Keratinocyte (primary cell): ENCODE measurements around the gene TMEM266. TPM values are rescaled to one million over a fixed set of nuclear protein-coding genes. Genes with fewer than 3 reads are reported as not detected.

ENCODE experiments used
- DNase-seq: peaks from one replicate; pipeline ENCODE4 v3.0.0-alpha.2; 2011; ENCODE audit warnings: low read depth, missing footprints, low spot score
- FAIRE-seq: peaks from 2 replicates; lab custom pipeline; 2011; peaks lifted over from hg19 to GRCh38; lab: Jason Lieb, UNC
- H2AFZ ChIP-seq: 2 replicates; pipeline ENCODE4 v1.6.0; 2012; ENCODE audit warnings: low read length, control low read depth, inconsistent platforms; ENCODE audit not compliant: control insufficient read depth
- H3K27ac ChIP-seq: 2 replicates; pipeline ENCODE4 v1.5.1; 2011; ENCODE audit warnings: low read length; ENCODE audit not compliant: control insufficient read depth, insufficient read depth
- H3K27me3 ChIP-seq: 3 replicates; pipeline ENCODE4 v1.6.0; 2011; ENCODE audit warnings: low read length; ENCODE audit not compliant: control insufficient read depth, insufficient read depth; ENCODE audit errors: extremely low read depth
- H3K36me3 ChIP-seq, 2 experiments: 2 replicates in 1 of 2; 3 replicates in 1 of 2; pipeline ENCODE4 v1.5.1; 2011; ENCODE audit warnings: low read length in 2 of 2, mild to moderate bottlenecking in 1 of 2; ENCODE audit not compliant: control insufficient read depth in 2 of 2, insufficient read depth in 2 of 2; ENCODE audit errors: extremely low read depth in 1 of 2
- H3K4me1 ChIP-seq: 3 replicates; pipeline ENCODE4 v1.5.1; 2011; ENCODE audit warnings: low read length; ENCODE audit not compliant: control insufficient read depth, insufficient read depth; ENCODE audit errors: extremely low read depth
- H3K4me2 ChIP-seq: 3 replicates; pipeline ENCODE4 v1.6.0; 2011; ENCODE audit warnings: low read depth, low read length; ENCODE audit not compliant: control insufficient read depth, insufficient read depth; ENCODE audit errors: extremely low read depth
- H3K4me3 ChIP-seq, 3 experiments: fragments of 200-600 bp in 1 of 3; sonication (generic) in 1 of 3; 2 replicates in 2 of 3; 3 replicates in 1 of 3; pipeline ENCODE4 v1.5.1; 2011 to 2016; ENCODE audit warnings: low read length in 3 of 3, mild to moderate bottlenecking in 3 of 3, control low read depth in 2 of 3, inconsistent platforms in 1 of 3, low read depth in 1 of 3, mixed read lengths in 1 of 3, mixed run types in 1 of 3, moderate library complexity in 1 of 3; ENCODE audit not compliant: control insufficient read depth in 2 of 3, insufficient read depth in 2 of 3; ENCODE audit errors: extremely low read depth in 1 of 3
- H3K79me2 ChIP-seq: 2 replicates; pipeline ENCODE4 v1.6.0; 2012; ENCODE audit warnings: low read length; ENCODE audit not compliant: control insufficient read depth, insufficient read depth
- H3K9ac ChIP-seq: 3 replicates; pipeline ENCODE4 v1.6.0; 2011; ENCODE audit warnings: low read length; ENCODE audit not compliant: control insufficient read depth, insufficient read depth; ENCODE audit errors: extremely low read depth
- H3K9me1 ChIP-seq: 3 replicates; pipeline ENCODE4 v1.6.0; 2011; ENCODE audit warnings: low read length; ENCODE audit not compliant: control insufficient read depth, insufficient read depth; ENCODE audit errors: extremely low read depth
- H3K9me3 ChIP-seq: 2 replicates; pipeline ENCODE4 v1.5.1; 2012; ENCODE audit warnings: low read depth, low read length; ENCODE audit not compliant: control insufficient read depth
- H4K20me1 ChIP-seq: 3 replicates; pipeline ENCODE4 v1.6.0; 2011; ENCODE audit warnings: low read length; ENCODE audit not compliant: control insufficient read depth, insufficient read depth; ENCODE audit errors: extremely low read depth
- CTCF ChIP-seq, 3 experiments: IDR thresholded peaks in 1 of 3; conservative IDR thresholded peaks in 1 of 3; optimal IDR thresholded peaks in 1 of 3; 2 replicates in 2 of 3; 3 replicates in 1 of 3; pipeline versions ENCODE3 to v1.5.1; 2011; ENCODE audit warnings: low read length in 3 of 3, mild to moderate bottlenecking in 3 of 3, moderate library complexity in 2 of 3, control low read depth in 1 of 3, inconsistent platforms in 1 of 3; ENCODE audit not compliant: insufficient read depth in 2 of 3; ENCODE audit errors: extremely low read depth in 1 of 3
- EZH2 ChIP-seq: IDR thresholded peaks from one replicate; pipeline ENCODE4 v1.6.1; 2012; ENCODE audit warnings: inconsistent platforms, mild to moderate bottlenecking, low read length, moderate library complexity
- dilution Hi-C: fragments of 300-500 bp; cut with MboI; formaldehyde crosslinking; loops from one replicate; pipeline ENCODE4 v1.7.0; 2020; ENCODE audit warnings: low sequenced_read_pairs; ENCODE audit not compliant: extremely low pct_ligation_motif_present
- polyA plus RNA-seq, 5 experiments: library from polyadenylated mRNA; depleted of rRNA in 3 of 5; stranded (reverse) in 3 of 5; stranded (forward) in 1 of 5; unstranded in 1 of 5; fragments of >200 nt; gene quantifications; 1 replicate in 1 of 5; 2 replicates in 3 of 5; 3 replicates in 1 of 5; pipeline versions ENCODE4 v1.2.1 to v1.2.3, GENCODE V29; 2011 to 2012; ENCODE audit warnings: missing spikeins in 2 of 5, low read depth in 1 of 5, low replicate concordance in 1 of 5

The TMEM266 gene
- polyA plus RNA-seq, 1 donor (not counting 4 experiments of a cell fraction or from before 2014, with no cell fraction given): 0.03 TPM

- dilution Hi-C loops: no loop called here
- H3K27ac ChIP-seq: no peak overlapping the region
- H3K9me1 ChIP-seq: no peaks in the 10 kb centered on the region
- peaks cover 5 to 15% of the 10 kb centered on the region in 2 experiments for H3K36me3 ChIP-seq
- no peaks in the 10 kb centered on the region for H3K9me3 ChIP-seq
- no peaks in the 10 kb centered on the region for H3K27me3 ChIP-seq
- no peak for TF ChIP-seq CTCF (optimal IDR thresholded peaks at IDR 0.05 in 1 of 3, IDR thresholded peaks at IDR 0.05 in 1 of 3, conservative IDR thresholded peaks at IDR 0.05 in 1 of 3; ENCODE audit: extremely low read depth in 1 of 3, insufficient read depth in 2 of 3, low read length in 3 of 3)
- TF ChIP-seq EZH2: no peak
- no peak overlapping the region for H3K4me2 ChIP-seq
- no peak for DNase-seq
- no peak overlapping the region for H2AFZ ChIP-seq
- FAIRE-seq: no peak
- H3K4me1 ChIP-seq: peaks cover 8% of the 10 kb centered on the region
- H3K79me2 ChIP-seq: no peaks in the 10 kb centered on the region
- no peak overlapping the region for H3K9ac ChIP-seq
- no peaks in the 10 kb centered on the region for H4K20me1 ChIP-seq
- H3K4me3 ChIP-seq: no peak overlapping the region
Measured at GRCh38 chr15:76222159-76222558, 162.4 kb downstream of the TMEM266 start.

GRCh38 chr15:76223521-76223920 is 163.7 kb downstream of the TMEM266 start:
- H3K79me2 ChIP-seq: no peaks in the 10 kb centered on the region
- TF ChIP-seq CTCF (optimal IDR thresholded peaks at IDR 0.05 in 1 of 3, IDR thresholded peaks at IDR 0.05 in 1 of 3, conservative IDR thresholded peaks at IDR 0.05 in 1 of 3; ENCODE audit: extremely low read depth in 1 of 3, insufficient read depth in 2 of 3, low read length in 3 of 3): no peak
- TF ChIP-seq EZH2: no peak
- dilution Hi-C loops: no loop called here
- H3K4me1 ChIP-seq: no peaks in the 10 kb centered on the region
- no peak overlapping the region for H3K9ac ChIP-seq
- no peak overlapping the region for H3K27ac ChIP-seq
- H3K36me3 ChIP-seq: peaks cover 7 to 15% of the 10 kb centered on the region in 2 experiments
- H4K20me1 ChIP-seq: no peaks in the 10 kb centered on the region
- H3K9me1 ChIP-seq: no peaks in the 10 kb centered on the region
- no peak for FAIRE-seq
- H2AFZ ChIP-seq: no peak overlapping the region
- H3K4me2 ChIP-seq: no peak overlapping the region
- no peaks in the 10 kb centered on the region for H3K27me3 ChIP-seq
- H3K4me3 ChIP-seq: no peak overlapping the region
- DNase-seq: no peak
- H3K9me3 ChIP-seq: no peaks in the 10 kb centered on the region
